Mammary epithelial cell (primary cell): ENCODE data around the gene PRSS21.

ENCODE experiments used
- CTCF ChIP-seq, 2 donors: IDR thresholded peaks in 1 of 2; conservative IDR thresholded peaks in 1 of 2; 2 replicates each; pipeline ENCODE4 v1.5.1; 2011 to 2012; ENCODE audit warnings: inconsistent platforms in 2 of 2, low read length in 2 of 2, mild to moderate bottlenecking in 2 of 2, control low read depth in 1 of 2, low read depth in 1 of 2; ENCODE audit not compliant: insufficient read depth in 1 of 2; ENCODE audit errors: extremely low read depth in 1 of 2
- EZH2 ChIP-seq: IDR thresholded peaks from 2 replicates; pipeline ENCODE4 v1.6.1; 2012; ENCODE audit warnings: low read length, inconsistent platforms, borderline replicate concordance

GRCh38 chr16:2828876-2829430, 11.9 kb downstream of the PRSS21 start:
- TF ChIP-seq CTCF (conservative IDR thresholded peaks at IDR 0.05 in 1 of 2, IDR thresholded peaks at IDR 0.05 in 1 of 2; ENCODE audit: extremely low read depth in 1 of 2, insufficient read depth in 1 of 2, low read depth in 1 of 2, low read length in 2 of 2) = no peak
- TF ChIP-seq EZH2 = no peak
